Stimulated activated CD4-positive, alpha-beta T cell treated with anti-CD3 and anti-CD28 coated beads, Interleukin-1b, Interleukin-23, amount 100 ng/mL, for 48 hours (primary cell): ENCODE measurements around the gene CEP170B.

Experiments
- DNase-seq: peaks from one replicate; pipeline ENCODE4 v3.0.0-alpha.2; 2020

Gene CEP170B

GRCh38 chr14:104868060-104868740 is 3.1 kb downstream of the CEP170B start:
- DNase-seq: no peak

GRCh38 chr14:104868811-104869572 is 3.9 kb downstream of the CEP170B start:
- DNase-seq: no peak

GRCh38 chr14:104869669-104870367 is 4.8 kb downstream of the CEP170B start:
- DNase-seq: no peak

- peak; percentile 41 for DNase-seq
Measured at GRCh38 chr14:104870368-104871144, 5.5 kb downstream of the CEP170B start.

- DNase-seq: no peak
Measured at GRCh38 chr14:104871145-104871655, 6.1 kb downstream of the CEP170B start.

GRCh38 chr14:104871656-104872468 is 6.8 kb downstream of the CEP170B start:
- DNase-seq: no peak

GRCh38 chr14:104872469-104873341 is 7.6 kb downstream of the CEP170B start:
- no peak for DNase-seq

- no peak for DNase-seq
Measured at GRCh38 chr14:104873380-104874055, 8.4 kb downstream of the CEP170B start.

GRCh38 chr14:104874110-104874531 is 9.1 kb downstream of the CEP170B start:
- DNase-seq: no peak

GRCh38 chr14:104874571-104875411 is 9.7 kb downstream of the CEP170B start:
- no peak for DNase-seq

GRCh38 chr14:104875412-104875751 is 10.3 kb downstream of the CEP170B start:
- no peak for DNase-seq

- DNase-seq: no peak
Measured at GRCh38 chr14:104875811-104876210, 10.7 kb downstream of the CEP170B start.

- DNase-seq: peak; percentile 52
Measured at GRCh38 chr14:104876251-104876699, 11.2 kb downstream of the CEP170B start.

GRCh38 chr14:104877066-104877805 is 12.2 kb downstream of the CEP170B start:
- DNase-seq: no peak

GRCh38 chr14:104877806-104878550 is 12.9 kb downstream of the CEP170B start:
- DNase-seq: no peak

GRCh38 chr14:104878582-104878981 is 13.5 kb downstream of the CEP170B start:
- DNase-seq: no peak

- no peak for DNase-seq
Measured at GRCh38 chr14:104879201-104879982, 14.3 kb downstream of the CEP170B start.
